ENCODE data around the gene DBN1. TPM values are rescaled to one million over a fixed set of nuclear protein-coding genes. Genes with fewer than 3 reads are reported as not detected.
A peak's percentile ranks its signal among the peaks of the same experiment; 100 is the strongest.

The DBN1 gene
- total RNA-seq, 1 donor from 2014 or later, result 113 TPM

GRCh38 chr5:177428574-177429217 is 44.7 kb downstream of the DBN1 start:
- Mint-ChIP-seq H3K36me3 (peaks cover 4% of the 10 kb centered on the region), H3K27me3 (ENCODE audit: insufficient read depth, low read depth) (peaks cover 11% of the 10 kb centered on the region), H3K9me3 (no peaks in the 10 kb centered on the region), H3K4me1 (peaks cover 28% of the 10 kb centered on the region), H3K4me3 (peak overlapping the region; percentile 70), H3K27ac (peak overlapping the region; percentile 17)
- no peaks in the 10 kb centered on the region for H3K9me3 ChIP-seq (ENCODE audit: low read depth)
- TF ChIP-seq CTCF (IDR thresholded peaks at IDR 0.05) (no peak), EZH2phosphoT487 (IDR thresholded peaks at IDR 0.05) (no peak)
- peaks cover 9% of the 10 kb centered on the region for H3K4me1 ChIP-seq
- no peak overlapping the region for H3K9ac ChIP-seq
- peaks cover 32% of the 10 kb centered on the region for H3K79me2 ChIP-seq (ENCODE audit: low read depth)
- no peak overlapping the region for H3K4me2 ChIP-seq
- H3K27me3 ChIP-seq, result no peaks in the 10 kb centered on the region
- H3K36me3 ChIP-seq, result no peaks in the 10 kb centered on the region
- H3K4me3 ChIP-seq, result no peak overlapping the region
- H3K27ac ChIP-seq, result no peak overlapping the region
- DNase-seq (ENCODE audit: low spot score), result no peak
- H2AFZ ChIP-seq (replicated peaks), result no peak overlapping the region
- H3F3A ChIP-seq (ENCODE audit: low read depth), result peaks cover 12% of the 10 kb centered on the region
- peaks cover 33% of the 10 kb centered on the region for H4K20me1 ChIP-seq (ENCODE audit: low read depth)

GRCh38 chr5:177427919-177428573 is 45.4 kb downstream of the DBN1 start:
- Histone ChIP-seq H3K9me3 (ENCODE audit: low read depth) (no peaks in the 10 kb centered on the region), H3K27me3 (no peaks in the 10 kb centered on the region), H3K79me2 (ENCODE audit: low read depth) (peaks cover 32% of the 10 kb centered on the region), H3F3A (ENCODE audit: low read depth) (peaks cover 12% of the 10 kb centered on the region), H3K27ac (no peak overlapping the region), H3K36me3 (no peaks in the 10 kb centered on the region), H3K4me2 (peak overlapping the region; percentile 90), H3K4me1 (peaks cover 9% of the 10 kb centered on the region), H3K9ac (no peak overlapping the region), H4K20me1 (ENCODE audit: low read depth) (peaks cover 33% of the 10 kb centered on the region), H3K4me3 (peak overlapping the region; percentile 95), H2AFZ (replicated peaks) (no peak overlapping the region)
- Mint-ChIP-seq H3K4me3 (peak overlapping the region; percentile 93), H3K4me1 (peaks cover 28% of the 10 kb centered on the region), H3K36me3 (peaks cover 2% of the 10 kb centered on the region), H3K27me3 (ENCODE audit: insufficient read depth, low read depth) (peaks cover 11% of the 10 kb centered on the region), H3K9me3 (no peaks in the 10 kb centered on the region), H3K27ac (no peak overlapping the region)
- DNase-seq (ENCODE audit: low spot score), result no peak
- no peak for TF ChIP-seq CTCF (IDR thresholded peaks at IDR 0.05)
- no peak for TF ChIP-seq EZH2 (IDR thresholded peaks at IDR 0.05)
- no peak for TF ChIP-seq EZH2phosphoT487 (IDR thresholded peaks at IDR 0.05)

- Histone ChIP-seq H3K4me3 (peak overlapping the region; percentile 95), H3K9ac (peak overlapping the region; percentile 87), H3K79me2 (ENCODE audit: low read depth) (peaks cover 32% of the 10 kb centered on the region), H2AFZ (replicated peaks) (no peak overlapping the region), H3K27ac (no peak overlapping the region), H3K36me3 (no peaks in the 10 kb centered on the region), H3K4me2 (peak overlapping the region; percentile 90), H3K4me1 (peaks cover 9% of the 10 kb centered on the region), H3F3A (ENCODE audit: low read depth) (peaks cover 12% of the 10 kb centered on the region), H3K27me3 (no peaks in the 10 kb centered on the region), H4K20me1 (ENCODE audit: low read depth) (peaks cover 31% of the 10 kb centered on the region), H3K9me3 (ENCODE audit: low read depth) (no peaks in the 10 kb centered on the region)
- H3K27ac Mint-ChIP-seq, result peak overlapping the region; percentile 79
- peaks cover 28% of the 10 kb centered on the region for H3K4me1 Mint-ChIP-seq
- H3K36me3 Mint-ChIP-seq, result peaks cover 2% of the 10 kb centered on the region
- no peaks in the 10 kb centered on the region for H3K9me3 Mint-ChIP-seq
- peaks cover 13% of the 10 kb centered on the region for H3K27me3 Mint-ChIP-seq (ENCODE audit: insufficient read depth, low read depth)
- TF ChIP-seq CTCF (IDR thresholded peaks at IDR 0.05) (no peak), EZH2phosphoT487 (IDR thresholded peaks at IDR 0.05) (no peak), EZH2 (IDR thresholded peaks at IDR 0.05) (no peak)
- peak overlapping the region; percentile 93 for H3K4me3 Mint-ChIP-seq
- DNase-seq (ENCODE audit: low spot score), result peak; percentile 30
Observed at GRCh38 chr5:177427211-177427822, 46.1 kb downstream of the DBN1 start.
